Pancreas (tissue), 10 donors: Measurements from ENCODE around the gene ADAMTS15. TPM values are rescaled to one million over a fixed set of nuclear protein-coding genes. Genes with fewer than 3 reads are reported as not detected.

Experiments used
- ATAC-seq, 4 donors: fragments of 200-7000 bp; cut with Tn5 transposase; one replicate each; pipeline versions ENCODE4 v1.8.0 to v1.9.1; 2020; ENCODE audit warnings: mild to moderate bottlenecking in 4 of 4, moderate library complexity in 4 of 4
- DNase-seq, 6 donors: peaks; one replicate each; pipeline ENCODE4 v3.0.0-alpha.2; 2020
- FAIRE-seq: peaks from 2 replicates; lab custom pipeline; 2012; peaks lifted over from hg19 to GRCh38; lab: Jason Lieb, UNC
- H3K27ac ChIP-seq, 4 donors: fragments of 200-600 bp; sonication (generic); 1 replicate in 3 of 4; 2 replicates in 1 of 4; pipeline versions ENCODE4 v1.5.0 to v1.8.0; 2020
- H3K27me3 ChIP-seq, 4 donors: fragments of 200-600 bp; one replicate each; pipeline ENCODE4 v1.8.0; 2021
- H3K36me3 ChIP-seq, 3 donors: fragments of 200-600 bp; sonication (generic) in 1 of 3; one replicate each; pipeline versions ENCODE4 v1.5.0 to v1.8.0; 2020 to 2021
- H3K4me1 ChIP-seq, 3 donors: fragments of 200-600 bp; one replicate each; pipeline ENCODE4 v1.8.0; 2021
- H3K4me3 ChIP-seq, 4 donors: fragments of 200-600 bp; sonication (generic) in 2 of 4; one replicate each; pipeline versions ENCODE4 v1.5.0 to v1.8.0; 2020 to 2021
- H3K9me3 ChIP-seq, 4 donors: fragments of 200-600 bp; one replicate each; pipeline ENCODE4 v1.8.0; 2021
- WGBS, 2 donors: extraction: QIAGEN DNeasy Blood & Tissue Kit; methylation state at CpG; one replicate each; pipeline ENCODE4 v1.1.7; 2013; 5-methylcytosine and 5-hydroxymethylcytosine counted together
- intact Hi-C, 3 donors: fragments of 100-400 bp; cut with DNase I; formaldehyde crosslinking; loops; one replicate each; pipeline versions ENCODE4 v1.11.1 to v1.14.2; 2022
- polyA plus RNA-seq, 2 donors: library from polyadenylated mRNA; stranded (reverse); fragments of 200-250 nt; gene quantifications; one replicate each; pipeline ENCODE4 v1.2.3, GENCODE V29; 2013
- total RNA-seq, 6 donors: library from RNA; stranded (reverse); fragmentation: NEBNext Ultra II Directional in 4 of 6; extraction: Animal tissue kit (Norgen Biotek cat#: 25700) in 4 of 6; gene quantifications; one replicate each; pipeline versions ENCODE4 v1.2.1 to v1.2.4, GENCODE V29; 2021 to 2023
- TF ChIP-seq, protein P1 (sequence below), 4 donors: fragments of 200-600 bp; sonication (generic) in 3 of 4; IDR thresholded peaks; one replicate each; pipeline versions ENCODE4 v1.5.0 to v1.8.0; 2021; ENCODE audit warnings: antibody characterized with exemption in 4 of 4
- donor health status: healthy with polysubstance abuse.
- donor health status: DM: no; HTN: no; CAD: no; lungs with moderate emphysema.
- donor health status: DM: no; HTN: no; CAD: no.
- donor health status: control.
- donor health status: control.
- donor health status: Bipolar disorder and iron deficiency.
- donor health status: DM: yes; HTN: yes; CAD: no.
- donor health status: DM: no; HTN: no; CAD: no.
- donor health status: DM: no; HTN: no; CAD: no.
- donor health status: DM: yes; HTN: yes; CAD: no.

Gene ADAMTS15, protein sequence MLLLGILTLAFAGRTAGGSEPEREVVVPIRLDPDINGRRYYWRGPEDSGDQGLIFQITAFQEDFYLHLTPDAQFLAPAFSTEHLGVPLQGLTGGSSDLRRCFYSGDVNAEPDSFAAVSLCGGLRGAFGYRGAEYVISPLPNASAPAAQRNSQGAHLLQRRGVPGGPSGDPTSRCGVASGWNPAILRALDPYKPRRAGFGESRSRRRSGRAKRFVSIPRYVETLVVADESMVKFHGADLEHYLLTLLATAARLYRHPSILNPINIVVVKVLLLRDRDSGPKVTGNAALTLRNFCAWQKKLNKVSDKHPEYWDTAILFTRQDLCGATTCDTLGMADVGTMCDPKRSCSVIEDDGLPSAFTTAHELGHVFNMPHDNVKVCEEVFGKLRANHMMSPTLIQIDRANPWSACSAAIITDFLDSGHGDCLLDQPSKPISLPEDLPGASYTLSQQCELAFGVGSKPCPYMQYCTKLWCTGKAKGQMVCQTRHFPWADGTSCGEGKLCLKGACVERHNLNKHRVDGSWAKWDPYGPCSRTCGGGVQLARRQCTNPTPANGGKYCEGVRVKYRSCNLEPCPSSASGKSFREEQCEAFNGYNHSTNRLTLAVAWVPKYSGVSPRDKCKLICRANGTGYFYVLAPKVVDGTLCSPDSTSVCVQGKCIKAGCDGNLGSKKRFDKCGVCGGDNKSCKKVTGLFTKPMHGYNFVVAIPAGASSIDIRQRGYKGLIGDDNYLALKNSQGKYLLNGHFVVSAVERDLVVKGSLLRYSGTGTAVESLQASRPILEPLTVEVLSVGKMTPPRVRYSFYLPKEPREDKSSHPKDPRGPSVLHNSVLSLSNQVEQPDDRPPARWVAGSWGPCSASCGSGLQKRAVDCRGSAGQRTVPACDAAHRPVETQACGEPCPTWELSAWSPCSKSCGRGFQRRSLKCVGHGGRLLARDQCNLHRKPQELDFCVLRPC
- total RNA-seq = 1 to 10 TPM in 2 of 6 donors, under 1 TPM in 4; 0.14 to 1.2 (median 0.69) TPM
- 1 to 10 TPM in 1 of 2 donors, under 1 TPM in 1; 0.63 to 1.2 TPM for polyA plus RNA-seq

DNA sequence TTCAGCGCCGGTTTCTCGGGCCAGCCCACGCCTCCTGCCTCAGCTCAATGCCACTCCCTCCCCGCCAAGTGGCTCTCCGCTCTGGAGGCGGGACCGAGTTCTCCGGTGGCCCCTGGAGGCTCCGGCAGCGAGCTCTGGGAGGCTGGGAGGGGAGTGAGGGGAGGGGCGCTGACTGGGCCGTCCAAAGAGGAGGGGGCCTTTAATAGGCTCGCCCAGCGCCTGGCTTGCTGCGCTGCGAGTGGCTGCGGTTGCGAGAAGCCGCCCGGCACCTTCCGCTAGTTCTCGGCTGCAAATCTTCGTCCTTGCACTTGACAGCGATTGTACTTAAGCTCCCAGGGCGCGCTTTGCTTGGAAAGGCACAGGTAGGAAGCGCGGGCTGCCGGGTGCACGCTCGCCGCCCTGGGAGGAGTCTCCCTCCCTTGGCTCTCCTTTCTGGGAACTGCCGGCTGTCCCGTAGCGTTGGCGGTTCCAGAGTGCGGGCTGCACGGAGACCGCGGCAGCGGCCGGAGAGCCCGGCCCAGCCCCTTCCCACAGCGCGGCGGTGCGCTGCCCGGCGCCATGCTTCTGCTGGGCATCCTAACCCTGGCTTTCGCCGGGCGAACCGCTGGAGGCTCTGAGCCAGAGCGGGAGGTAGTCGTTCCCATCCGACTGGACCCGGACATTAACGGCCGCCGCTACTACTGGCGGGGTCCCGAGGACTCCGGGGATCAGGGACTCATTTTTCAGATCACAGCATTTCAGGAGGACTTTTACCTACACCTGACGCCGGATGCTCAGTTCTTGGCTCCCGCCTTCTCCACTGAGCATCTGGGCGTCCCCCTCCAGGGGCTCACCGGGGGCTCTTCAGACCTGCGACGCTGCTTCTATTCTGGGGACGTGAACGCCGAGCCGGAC, at the start of gene ADAMTS15:
TSS of gene ADAMTS15 (plus strand) at position 230 of the 894 bp plus-strand sequence. CDS start at position 559, 329 bp downstream.
- Histone ChIP-seq H3K4me1 (peaks cover 0 to 10% (median 7%) of the 10 kb centered on the region in 3 donors), H3K27ac (no peak within 1 kb of the TSS), H3K4me3 (peak within 1 kb of the TSS; percentile 31 to 60 (median 38)), H3K27me3 (peaks cover 0 to 4% (median 0%) of the 10 kb centered on the region in 4 donors), H3K9me3 (no peaks in the 10 kb centered on the region), H3K36me3 (no peaks in the 10 kb centered on the region)
- FAIRE-seq (no peak), ATAC-seq (peak; percentile 86 to 94 (median 89)), DNase-seq (peak; percentile 56 to 89 (median 70))
- TF ChIP-seq, protein P1, sequence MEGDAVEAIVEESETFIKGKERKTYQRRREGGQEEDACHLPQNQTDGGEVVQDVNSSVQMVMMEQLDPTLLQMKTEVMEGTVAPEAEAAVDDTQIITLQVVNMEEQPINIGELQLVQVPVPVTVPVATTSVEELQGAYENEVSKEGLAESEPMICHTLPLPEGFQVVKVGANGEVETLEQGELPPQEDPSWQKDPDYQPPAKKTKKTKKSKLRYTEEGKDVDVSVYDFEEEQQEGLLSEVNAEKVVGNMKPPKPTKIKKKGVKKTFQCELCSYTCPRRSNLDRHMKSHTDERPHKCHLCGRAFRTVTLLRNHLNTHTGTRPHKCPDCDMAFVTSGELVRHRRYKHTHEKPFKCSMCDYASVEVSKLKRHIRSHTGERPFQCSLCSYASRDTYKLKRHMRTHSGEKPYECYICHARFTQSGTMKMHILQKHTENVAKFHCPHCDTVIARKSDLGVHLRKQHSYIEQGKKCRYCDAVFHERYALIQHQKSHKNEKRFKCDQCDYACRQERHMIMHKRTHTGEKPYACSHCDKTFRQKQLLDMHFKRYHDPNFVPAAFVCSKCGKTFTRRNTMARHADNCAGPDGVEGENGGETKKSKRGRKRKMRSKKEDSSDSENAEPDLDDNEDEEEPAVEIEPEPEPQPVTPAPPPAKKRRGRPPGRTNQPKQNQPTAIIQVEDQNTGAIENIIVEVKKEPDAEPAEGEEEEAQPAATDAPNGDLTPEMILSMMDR (IDR thresholded peaks at IDR 0.05) = no peak
- intact Hi-C loops = no loop called here
- 1% methylated on average over 75 of the region's 75 CpGs for WGBS, 2 donors

DNA sequence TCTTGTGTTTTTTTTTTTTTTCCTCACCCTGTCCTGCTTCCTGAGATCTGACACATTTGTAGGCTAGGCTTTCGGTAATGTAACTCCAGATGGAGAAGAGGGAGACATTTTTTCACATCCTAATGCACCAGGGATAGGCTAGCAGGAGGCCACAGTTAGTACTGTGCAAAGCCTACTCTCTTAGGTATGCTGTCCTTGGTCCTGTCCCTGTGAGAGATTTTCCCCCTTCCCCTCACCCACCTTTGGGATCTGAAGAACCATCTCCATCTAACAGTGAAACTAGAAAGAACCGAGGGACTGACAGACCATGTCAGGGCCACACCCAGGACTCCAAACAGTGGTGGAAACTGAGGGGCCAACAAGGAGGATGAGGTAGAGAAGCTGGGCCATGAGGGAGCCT, 49.2 kb upstream of the ADAMTS15 start:
- intact Hi-C loops = no loop called here
- Histone ChIP-seq H3K4me3 (no peak overlapping the region), H3K36me3 (no peaks in the 10 kb centered on the region), H3K9me3 (no peaks in the 10 kb centered on the region), H3K4me1 (peaks cover 0 to 8% (median 4%) of the 10 kb centered on the region in 3 donors), H3K27me3 (no peaks in the 10 kb centered on the region), H3K27ac (no peak overlapping the region)
- DNase-seq (no peak), FAIRE-seq (no peak), ATAC-seq (no peak)
- 91 to 95% methylated on average over 2 of the region's 2 CpGs for WGBS, 2 donors
- TF ChIP-seq, protein P1 (IDR thresholded peaks at IDR 0.05) = no peak

DNA sequence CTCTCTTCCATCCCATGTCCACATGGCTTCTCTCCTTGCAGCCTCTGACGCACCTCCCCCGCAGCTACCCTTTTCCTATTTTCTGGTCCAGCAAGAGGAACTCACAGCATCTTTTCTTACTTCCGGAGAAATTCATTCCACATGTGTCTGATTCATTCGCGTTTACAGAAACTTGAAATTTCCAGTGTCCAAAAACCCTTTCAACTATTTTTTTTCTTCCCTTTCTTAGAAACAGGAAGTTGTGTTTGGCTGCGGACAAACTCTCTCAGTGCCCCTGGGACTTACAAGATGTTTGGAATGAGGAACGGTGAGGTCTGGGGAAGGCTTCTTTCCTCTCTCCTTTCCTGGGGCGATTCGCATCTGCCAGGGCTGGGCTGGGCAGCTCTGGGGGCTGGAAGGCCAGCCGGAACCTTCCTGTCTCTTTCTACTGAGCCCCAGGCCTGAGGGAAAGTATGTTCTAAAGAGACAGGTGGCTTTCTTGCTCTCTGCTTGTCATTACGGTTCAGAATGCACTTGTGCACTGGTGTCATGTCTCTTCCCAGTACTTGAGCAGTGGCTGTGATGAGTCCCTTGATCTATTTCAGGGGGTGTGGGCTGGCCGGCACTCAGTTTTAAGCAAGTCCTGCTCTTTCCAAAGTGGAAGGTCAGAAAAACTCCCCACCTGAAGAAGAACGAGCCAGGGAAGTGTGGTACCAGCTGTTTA, 47.5 kb upstream of the ADAMTS15 start:
- Histone ChIP-seq H3K36me3 (no peaks in the 10 kb centered on the region), H3K27me3 (no peaks in the 10 kb centered on the region), H3K4me1 (peaks cover 0 to 8% (median 4%) of the 10 kb centered on the region in 3 donors), H3K9me3 (no peaks in the 10 kb centered on the region), H3K4me3 (no peak overlapping the region), H3K27ac (no peak overlapping the region)
- 77 to 78% methylated on average over 13 of the region's 13 CpGs for WGBS, 2 donors
- DNase-seq (no peak), ATAC-seq (peak in 1 of 4 donors; percentile 14), FAIRE-seq (no peak)
- intact Hi-C loops = no loop called here
- TF ChIP-seq, protein P1 (IDR thresholded peaks at IDR 0.05) = no peak

DNA sequence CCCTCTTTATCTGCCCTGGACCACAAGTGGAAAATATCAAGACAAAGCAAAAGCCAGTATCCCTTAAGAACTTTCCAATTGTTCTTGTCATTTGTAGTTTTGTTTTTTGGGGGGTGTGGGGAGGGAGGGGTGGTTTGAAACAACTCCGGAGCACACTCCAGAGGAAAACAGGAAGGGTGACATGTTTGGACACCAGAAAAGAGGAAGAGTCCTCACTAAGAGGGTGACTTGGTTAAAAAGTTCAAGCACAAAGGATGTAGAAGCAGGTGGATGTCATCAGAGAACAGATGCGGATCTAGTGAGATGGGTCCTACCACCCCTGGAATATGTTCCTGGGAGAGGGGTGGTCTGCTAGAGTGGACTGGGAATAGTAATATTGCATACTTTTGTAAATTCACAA, 45.9 kb upstream of the ADAMTS15 start:
- TF ChIP-seq, protein P1 (IDR thresholded peaks at IDR 0.05) = no peak
- H3K36me3 ChIP-seq = no peaks in the 10 kb centered on the region
- intact Hi-C loops = no loop called here
- no peaks in the 10 kb centered on the region for H3K27me3 ChIP-seq
- H3K27ac ChIP-seq = peak overlapping the region in 1 of 4 donors; percentile 12
- WGBS, 2 donors = 68 to 71% methylated on average over 2 of the region's 2 CpGs
- no peaks in the 10 kb centered on the region for H3K4me1 ChIP-seq
- H3K9me3 ChIP-seq = no peaks in the 10 kb centered on the region
- DNase-seq (no peak), FAIRE-seq (no peak), ATAC-seq (no peak)
- no peak overlapping the region for H3K4me3 ChIP-seq
